GM23248 (cell line): ENCODE data around the gene NR2F6. TPM values are rescaled to one million over a fixed set of nuclear protein-coding genes. Genes with fewer than 3 reads are reported as not detected.

Experiments used
- DNase-seq: peaks from one replicate; pipeline ENCODE4 v3.0.0-alpha.2; 2015
- H2AFZ ChIP-seq: fragments of 200-600 bp; sonication (generic); 2 replicates; pipeline ENCODE4 v1.6.1; 2016; ENCODE audit warnings: antibody characterized with exemption
- H3F3A ChIP-seq: fragments of 200-600 bp; sonication (generic); 2 replicates; pipeline ENCODE4 v1.6.1; 2016; ENCODE audit warnings: mild to moderate bottlenecking, antibody characterized with exemption, mixed run types; ENCODE audit not compliant: insufficient read depth
- H3K27ac ChIP-seq: fragments of 200-600 bp; sonication (generic); 2 replicates; pipeline ENCODE4 v1.5.1; 2016; ENCODE audit warnings: mild to moderate bottlenecking
- H3K27me3 ChIP-seq: fragments of 200-600 bp; sonication (generic); replicated peaks from 2 replicates; pipeline ENCODE4 v1.6.1; 2016; ENCODE audit warnings: mild to moderate bottlenecking; ENCODE audit not compliant: insufficient read depth
- H3K36me3 ChIP-seq: fragments of 200-600 bp; sonication (generic); 2 replicates; pipeline ENCODE4 v1.6.1; 2016; ENCODE audit warnings: low read depth, mild to moderate bottlenecking
- H3K4me1 ChIP-seq: fragments of 200-600 bp; sonication (generic); 2 replicates; pipeline ENCODE4 v1.6.1; 2016; ENCODE audit warnings: mild to moderate bottlenecking; ENCODE audit not compliant: insufficient read depth
- H3K4me2 ChIP-seq: fragments of 200-600 bp; sonication (generic); one replicate; pipeline ENCODE4 v1.6.1; 2016; ENCODE audit warnings: mild to moderate bottlenecking; ENCODE audit not compliant: unreplicated experiment
- H3K4me3 ChIP-seq: fragments of 200-600 bp; sonication (generic); 2 replicates; pipeline ENCODE4 v1.5.1; 2016; ENCODE audit warnings: mild to moderate bottlenecking
- H3K79me2 ChIP-seq: fragments of 200-600 bp; sonication (generic); 2 replicates; pipeline ENCODE4 v1.6.1; 2016; ENCODE audit warnings: mild to moderate bottlenecking; ENCODE audit not compliant: insufficient read depth
- H3K9ac ChIP-seq: fragments of 200-600 bp; sonication (generic); 2 replicates; pipeline ENCODE4 v1.6.1; 2016; ENCODE audit warnings: mild to moderate bottlenecking
- H3K9me2 ChIP-seq: fragments of 200-600 bp; sonication (generic); 2 replicates; pipeline ENCODE4 v1.6.1; 2016; ENCODE audit warnings: mixed run types, mild to moderate bottlenecking, moderate library complexity; ENCODE audit not compliant: insufficient read depth
- H3K9me3 ChIP-seq: fragments of 200-600 bp; sonication (generic); one replicate; pipeline ENCODE4 v1.6.1; 2017; ENCODE audit warnings: low read depth
- H4K20me1 ChIP-seq: fragments of 200-600 bp; sonication (generic); 2 replicates; pipeline ENCODE4 v1.6.0; 2016; ENCODE audit not compliant: insufficient read depth
- EZH2 ChIP-seq: fragments of 200-600 bp; sonication (generic); IDR thresholded peaks from 2 replicates; pipeline ENCODE4 v1.6.1; 2018; ENCODE audit warnings: antibody characterized with exemption, mild to moderate bottlenecking; ENCODE audit not compliant: insufficient read depth, poor library complexity, severe bottlenecking
- EZH2phosphoT487 ChIP-seq: fragments of 200-600 bp; sonication (generic); IDR thresholded peaks from 2 replicates; pipeline ENCODE4 v1.6.1; 2018; ENCODE audit warnings: antibody characterized with exemption, moderate library complexity, mild to moderate bottlenecking, low read depth; ENCODE audit not compliant: insufficient read depth
- WGBS, 2 experiments: methylation state at CpG; one replicate each; pipeline ENCODE4 v1.1.6; 2015 to 2017; ENCODE audit warnings: low lambda C conversion rate in 2 of 2, low coverage in 1 of 2; ENCODE audit errors: missing lambda C conversion rate in 2 of 2; 5-methylcytosine and 5-hydroxymethylcytosine counted together
- in situ Hi-C: fragments of 300-500 bp; cut with MboI; formaldehyde crosslinking; loops from 2 replicates; pipeline ENCODE4 v1.15.0; 2020
- polyA plus RNA-seq: library from polyadenylated mRNA; unstranded; fragments of >200 nt; fragmentation: Nextera tagmentation; extraction: Ambion mirVana; gene quantifications from 2 replicates; pipeline ENCODE4 v1.2.1, GENCODE V29; 2016
- total RNA-seq: library from RNA; depleted of rRNA; stranded (reverse); fragments of >200 nt; shearing (Covaris generic); gene quantifications from 2 replicates; pipeline ENCODE4 v1.2.3, GENCODE V29; 2014

NR2F6 gene
- total and polyA plus RNA-seq, 2 experiments from 2014 or later: 11.7 to 82.5 TPM

DNA sequence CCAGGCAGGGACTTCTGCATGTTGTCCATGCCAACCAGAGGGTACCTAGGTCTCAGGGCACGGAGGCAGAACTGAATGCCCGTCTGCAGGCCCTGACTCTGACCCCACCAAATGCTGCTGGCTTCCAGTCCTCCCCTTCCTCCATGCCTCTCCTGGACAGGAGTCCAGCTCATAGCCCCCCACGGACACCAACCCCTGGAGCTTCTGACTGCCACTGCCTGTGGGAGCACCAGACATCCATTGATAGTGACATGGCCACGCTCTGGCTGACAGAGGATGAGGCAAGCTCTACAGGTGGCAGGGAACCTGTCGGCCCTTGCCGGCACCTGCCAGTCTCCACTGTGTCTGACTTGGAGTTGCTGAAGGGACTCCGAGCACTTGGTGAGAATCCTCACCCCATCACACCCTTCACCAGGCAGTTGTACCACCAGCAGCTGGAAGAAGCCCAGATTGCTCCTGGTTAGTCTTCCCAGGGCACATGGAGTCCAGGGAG lies 37.8 kb upstream of the NR2F6 start:
- 71 to 72% methylated on average over 5 to 7 of the region's 7 CpGs for WGBS, 2 experiments
- Histone ChIP-seq H4K20me1 (no peaks in the 10 kb centered on the region), H2AFZ (no peak overlapping the region), H3K9ac (no peak overlapping the region), H3K4me2 (no peak overlapping the region), H3K4me3 (no peak overlapping the region), H3K27me3 (no peaks in the 10 kb centered on the region), H3K4me1 (no peaks in the 10 kb centered on the region), H3K79me2 (no peaks in the 10 kb centered on the region), H3K9me3 (no peaks in the 10 kb centered on the region), H3K36me3 (no peaks in the 10 kb centered on the region), H3K9me2 (no peaks in the 10 kb centered on the region), H3K27ac (no peak overlapping the region), H3F3A (0 out of 2 replicates have a peak, but pooled peaks cover 12% of the 10 kb centered on the region)
- in situ Hi-C loops: no loop called here
- TF ChIP-seq EZH2: no peak
- no peak for TF ChIP-seq EZH2phosphoT487
- no peak for DNase-seq

GRCh38 chr19:17282488-17283125 lies 36.9 kb upstream of the NR2F6 start:
- Histone ChIP-seq H3K36me3 (no peaks in the 10 kb centered on the region), H3K27ac (no peak overlapping the region), H3K79me2 (no peaks in the 10 kb centered on the region), H3K4me3 (peak overlapping the region; percentile 63), H3K9me3 (no peaks in the 10 kb centered on the region), H3K4me2 (peak overlapping the region; percentile 94), H3K9ac (0 out of 2 replicates have a peak overlapping the region, but pooled peaks have one; percentile 18), H3K27me3 (no peaks in the 10 kb centered on the region), H2AFZ (peak overlapping the region; percentile 88), H4K20me1 (no peaks in the 10 kb centered on the region), H3K9me2 (no peaks in the 10 kb centered on the region), H3F3A (0 out of 2 replicates have a peak, but pooled peaks cover 12% of the 10 kb centered on the region), H3K4me1 (no peaks in the 10 kb centered on the region)
- TF ChIP-seq EZH2 (no peak), EZH2phosphoT487 (no peak)
- in situ Hi-C loops: no loop called here
- DNase-seq: peak; percentile 86
- 1% methylated on average over 35 to 43 of the region's 45 CpGs for WGBS, 2 experiments

DNA sequence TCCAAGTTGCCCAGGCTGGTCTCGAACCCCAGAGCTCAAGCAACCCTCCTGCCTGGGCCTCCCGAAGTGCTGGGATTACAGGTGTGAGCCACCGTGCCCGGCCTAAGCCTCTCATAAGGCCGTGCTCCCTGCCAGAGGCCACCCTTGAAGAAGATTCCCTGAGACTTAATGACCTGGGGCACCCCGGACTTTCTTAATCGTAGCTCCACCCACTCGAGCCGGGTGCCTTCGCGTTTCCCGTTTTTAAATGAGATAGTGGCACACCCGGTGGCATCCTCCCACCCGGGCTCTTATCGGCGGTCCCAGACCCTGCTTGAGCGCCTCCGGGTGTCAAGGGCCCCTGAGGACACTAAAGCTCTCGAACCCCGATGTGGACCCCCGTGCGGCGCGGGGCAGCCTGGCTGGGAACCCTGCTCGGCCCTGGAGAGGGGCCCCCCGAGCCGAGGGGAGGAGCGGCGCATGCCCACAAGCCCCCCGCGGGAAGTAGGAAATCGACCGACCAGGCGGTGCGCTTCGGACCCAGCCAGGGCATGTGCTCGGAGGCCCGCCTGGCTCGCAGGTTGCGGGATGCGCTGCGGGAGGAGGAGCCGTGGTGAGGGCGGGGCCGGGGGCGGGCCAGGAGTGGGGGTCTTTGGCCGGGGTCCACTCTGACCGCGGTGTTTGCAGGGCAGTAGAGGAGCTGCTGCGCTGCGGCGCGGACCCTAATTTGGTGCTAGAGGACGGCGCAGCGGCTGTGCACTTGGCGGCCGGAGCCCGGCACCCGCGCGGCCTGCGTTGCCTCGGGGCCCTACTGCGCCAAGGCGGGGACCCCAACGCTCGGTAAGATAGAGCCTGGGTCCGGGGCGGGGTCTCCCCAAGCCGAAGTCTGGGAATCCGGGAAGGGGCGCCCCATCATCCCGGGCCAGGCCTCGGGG lies 35.9 kb upstream of the NR2F6 start, which contains the start of gene ANKLE1:
Gene ANKLE1, plus strand, starts transcription at position 511 of the 914 bp plus-strand sequence. Its CDS starts 20 bp downstream, at position 531.
- Histone ChIP-seq H3K79me2 (no peaks in the 10 kb centered on the region), H2AFZ (peak within 1 kb of the TSS; percentile 88), H3K27me3 (no peaks in the 10 kb centered on the region), H3K4me3 (peak within 1 kb of the TSS; percentile 63), H3K27ac (no peak within 1 kb of the TSS), H3K36me3 (no peaks in the 10 kb centered on the region), H3K4me2 (peak within 1 kb of the TSS; percentile 94), H4K20me1 (no peaks in the 10 kb centered on the region), H3K9me2 (no peaks in the 10 kb centered on the region), H3K4me1 (no peaks in the 10 kb centered on the region), H3K9ac (0 out of 2 replicates have a peak within 1 kb of the TSS, but pooled peaks have one; percentile 18), H3K9me3 (no peaks in the 10 kb centered on the region), H3F3A (0 out of 2 replicates have a peak, but pooled peaks cover 12% of the 10 kb centered on the region)
- DNase-seq: peak; percentile 50
- WGBS, 2 experiments: 8 to 10% methylated on average over 64 to 66 of the region's 75 CpGs
- TF ChIP-seq EZH2 (no peak), EZH2phosphoT487 (no peak)
- in situ Hi-C loops: no loop called here

GRCh38 chr19:17279436-17279835 lies 33.7 kb upstream of the NR2F6 start:
- H4K20me1 ChIP-seq: no peaks in the 10 kb centered on the region
- H3K27ac ChIP-seq: no peak overlapping the region
- H3K36me3 ChIP-seq: no peaks in the 10 kb centered on the region
- H3K9ac ChIP-seq: no peak overlapping the region
- H3K27me3 ChIP-seq: no peaks in the 10 kb centered on the region
- no peaks in the 10 kb centered on the region for H3K9me2 ChIP-seq
- H3K4me2 ChIP-seq: no peak overlapping the region
- TF ChIP-seq EZH2 (no peak), EZH2phosphoT487 (no peak)
- H3K4me1 ChIP-seq: no peaks in the 10 kb centered on the region
- no peak overlapping the region for H2AFZ ChIP-seq
- DNase-seq: no peak
- H3F3A ChIP-seq: 0 out of 2 replicates have a peak, but pooled peaks cover 12% of the 10 kb centered on the region
- no peaks in the 10 kb centered on the region for H3K79me2 ChIP-seq
- no peaks in the 10 kb centered on the region for H3K9me3 ChIP-seq
- in situ Hi-C loops: loop anchor here (10.0 kb wide), 1 partner anchor 205 kb away; the partner anchor contains the start of genes HAUS8 and MYO9B
- no peak overlapping the region for H3K4me3 ChIP-seq
- WGBS, 2 experiments: 80 to 85% methylated on average over 3 of the region's 3 CpGs
